ENCODE data around the gene ANGPT4. TPM values are rescaled to one million over a fixed set of nuclear protein-coding genes. Genes with fewer than 3 reads are reported as not detected.

Gene ANGPT4
- polyA plus RNA-seq, 3 donors = 0.07 to 0.14 TPM; not detected in 1

DNA sequence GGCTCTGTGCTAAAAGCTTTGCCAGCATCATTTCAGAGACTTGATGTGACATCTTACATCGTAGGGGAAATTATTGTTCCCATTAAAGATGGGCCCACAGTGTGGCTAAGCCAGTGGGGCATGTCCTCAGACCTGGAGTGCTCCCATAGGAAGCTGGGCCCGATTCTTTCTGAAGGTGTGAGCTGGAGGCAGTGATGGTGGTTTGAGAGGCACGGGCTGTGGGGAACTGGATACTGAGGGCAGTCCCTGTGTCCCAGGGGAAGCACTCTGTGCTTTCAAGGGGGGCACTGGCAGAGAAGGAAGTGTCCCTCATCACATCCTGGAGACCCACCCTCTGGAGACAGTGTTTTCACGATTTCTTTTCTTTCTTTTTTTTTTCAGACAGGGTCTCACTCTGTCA lies 91.2 kb downstream of the ANGPT4 start:
- intact Hi-C loops (cut with micrococcal nuclease) = no loop called here
- Mint-ChIP-seq H3K36me3 (no peaks in the 10 kb centered on the region), H3K4me1 (peaks cover 28% of the 10 kb centered on the region), H3K27me3 (ENCODE audit: low read depth in 3 of 3) (peaks cover 2 to 4% (median 3%) of the 10 kb centered on the region in 3 donors), H3K4me3 (no peak overlapping the region), H3K27ac (peak overlapping the region in 2 of 7 donors; percentile 30), H3K9me3 (peaks cover 0 to 3% (median 0%) of the 10 kb centered on the region in 7 donors)
- Histone ChIP-seq H3K4me1 (ENCODE audit: control insufficient read depth in 1 of 2, insufficient read depth in 2 of 2, low read length in 2 of 2) (peaks cover 14 to 25% of the 10 kb centered on the region in 2 donors), H3K36me3 (replicated peaks in 1 of 2; ENCODE audit: control insufficient read depth in 1 of 2, insufficient read depth in 2 of 2, low read length in 2 of 2) (no peaks in the 10 kb centered on the region), H3K9ac (ENCODE audit: insufficient read depth, low read length, poor library complexity, severe bottlenecking) (no peak overlapping the region), H4K20me1 (ENCODE audit: insufficient read depth, low read length) (no peaks in the 10 kb centered on the region), H3K27me3 (ENCODE audit: control insufficient read depth in 2 of 2, insufficient read depth in 2 of 2, low read length in 2 of 2) (no peaks in the 10 kb centered on the region), H3K4me2 (replicated peaks; ENCODE audit: extremely low read depth, low read length, poor library complexity, severe bottlenecking) (no peak overlapping the region), H3K9me3 (replicated peaks in 1 of 2; ENCODE audit: control insufficient read depth in 1 of 2, insufficient read depth in 1 of 2, low read length in 2 of 2) (no peaks in the 10 kb centered on the region), H3K4me3 (replicated peaks in 1 of 3; ENCODE audit: low read depth in 2 of 3, low read length in 3 of 3) (no peak overlapping the region), H2AFZ (ENCODE audit: insufficient read depth, low read depth, low read length, poor library complexity, severe bottlenecking) (no peak overlapping the region), H3K27ac (ENCODE audit: low read depth in 1 of 2, low read length in 2 of 2) (no peak overlapping the region), H3K79me2 (ENCODE audit: insufficient read depth, low read length) (no peaks in the 10 kb centered on the region)
- no peak for DNase-seq
- WGBS (ENCODE audit: insufficient coverage) = 92% methylated on average over 2 of the region's 4 CpGs
- TF ChIP-seq, protein P1, sequence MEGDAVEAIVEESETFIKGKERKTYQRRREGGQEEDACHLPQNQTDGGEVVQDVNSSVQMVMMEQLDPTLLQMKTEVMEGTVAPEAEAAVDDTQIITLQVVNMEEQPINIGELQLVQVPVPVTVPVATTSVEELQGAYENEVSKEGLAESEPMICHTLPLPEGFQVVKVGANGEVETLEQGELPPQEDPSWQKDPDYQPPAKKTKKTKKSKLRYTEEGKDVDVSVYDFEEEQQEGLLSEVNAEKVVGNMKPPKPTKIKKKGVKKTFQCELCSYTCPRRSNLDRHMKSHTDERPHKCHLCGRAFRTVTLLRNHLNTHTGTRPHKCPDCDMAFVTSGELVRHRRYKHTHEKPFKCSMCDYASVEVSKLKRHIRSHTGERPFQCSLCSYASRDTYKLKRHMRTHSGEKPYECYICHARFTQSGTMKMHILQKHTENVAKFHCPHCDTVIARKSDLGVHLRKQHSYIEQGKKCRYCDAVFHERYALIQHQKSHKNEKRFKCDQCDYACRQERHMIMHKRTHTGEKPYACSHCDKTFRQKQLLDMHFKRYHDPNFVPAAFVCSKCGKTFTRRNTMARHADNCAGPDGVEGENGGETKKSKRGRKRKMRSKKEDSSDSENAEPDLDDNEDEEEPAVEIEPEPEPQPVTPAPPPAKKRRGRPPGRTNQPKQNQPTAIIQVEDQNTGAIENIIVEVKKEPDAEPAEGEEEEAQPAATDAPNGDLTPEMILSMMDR (IDR thresholded peaks at IDR 0.05) = no peak

DNA sequence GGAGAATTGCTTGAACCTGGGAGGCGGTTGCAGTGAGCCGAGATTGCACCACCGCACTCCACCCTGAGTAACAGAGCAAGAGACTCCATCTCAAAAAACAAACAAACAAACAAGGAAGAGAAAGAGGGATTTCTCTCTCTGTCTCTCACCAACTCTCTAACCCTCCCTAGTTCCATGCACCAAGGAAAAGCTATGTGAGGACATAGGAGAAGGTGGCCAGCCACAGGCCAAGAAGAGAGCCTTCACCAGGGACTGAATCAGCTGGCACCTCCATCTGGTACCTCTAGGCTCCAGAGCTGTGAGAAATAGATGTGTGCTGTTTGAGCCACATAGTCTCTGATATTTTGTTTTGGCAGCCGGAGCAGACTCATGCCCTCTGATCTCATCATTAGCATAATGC lies 91.6 kb downstream of the ANGPT4 start:
- no peak overlapping the region for H2AFZ ChIP-seq (ENCODE audit: insufficient read depth, low read depth, low read length, poor library complexity, severe bottlenecking)
- no peaks in the 10 kb centered on the region for H4K20me1 ChIP-seq (ENCODE audit: insufficient read depth, low read length)
- Mint-ChIP-seq H3K4me1 (peaks cover 28% of the 10 kb centered on the region), H3K9me3 (peaks cover 0 to 3% (median 0%) of the 10 kb centered on the region in 7 donors), H3K4me3 (no peak overlapping the region), H3K36me3 (no peaks in the 10 kb centered on the region), H3K27ac (peak overlapping the region in 1 of 7 donors; percentile 46), H3K27me3 (ENCODE audit: low read depth in 3 of 3) (peaks cover 2 to 4% (median 3%) of the 10 kb centered on the region in 3 donors)
- H3K9ac ChIP-seq (ENCODE audit: insufficient read depth, low read length, poor library complexity, severe bottlenecking) = no peak overlapping the region
- 88% methylated on average over 1 of the region's 4 CpGs for WGBS (ENCODE audit: insufficient coverage)
- intact Hi-C loops (cut with micrococcal nuclease) = no loop called here
- H3K27me3 ChIP-seq (ENCODE audit: control insufficient read depth in 2 of 2, insufficient read depth in 2 of 2, low read length in 2 of 2) = no peaks in the 10 kb centered on the region
- no peaks in the 10 kb centered on the region for H3K9me3 ChIP-seq (replicated peaks in 1 of 2; ENCODE audit: control insufficient read depth in 1 of 2, insufficient read depth in 1 of 2, low read length in 2 of 2)
- H3K4me2 ChIP-seq (replicated peaks; ENCODE audit: extremely low read depth, low read length, poor library complexity, severe bottlenecking) = no peak overlapping the region
- no peak overlapping the region for H3K4me3 ChIP-seq (replicated peaks in 1 of 3; ENCODE audit: low read depth in 2 of 3, low read length in 3 of 3)
- H3K79me2 ChIP-seq (ENCODE audit: insufficient read depth, low read length) = no peaks in the 10 kb centered on the region
- DNase-seq = no peak
- TF ChIP-seq, protein P1 (IDR thresholded peaks at IDR 0.05) = no peak
- H3K4me1 ChIP-seq (ENCODE audit: control insufficient read depth in 1 of 2, insufficient read depth in 2 of 2, low read length in 2 of 2) = peaks cover 13 to 20% of the 10 kb centered on the region in 2 donors
- no peaks in the 10 kb centered on the region for H3K36me3 ChIP-seq (replicated peaks in 1 of 2; ENCODE audit: control insufficient read depth in 1 of 2, insufficient read depth in 2 of 2, low read length in 2 of 2)
- no peak overlapping the region for H3K27ac ChIP-seq (ENCODE audit: low read depth in 1 of 2, low read length in 2 of 2)
